Suprapubic skin (tissue), 4 donors: Measurements from ENCODE around the gene SLC4A8. TPM values are rescaled to one million over a fixed set of nuclear protein-coding genes. Genes with fewer than 3 reads are reported as not detected.
"Not testable (repeated sequence)": the region's sequence is repeated elsewhere in the genome, so short reads cannot be mapped to it uniquely, and the experiment has no call there.

Experiments
- DNase-seq, 2 donors: peaks; one replicate each; pipeline ENCODE4 v3.0.0-alpha.2; 2019; ENCODE audit warnings: low spot score in 2 of 2
- H3K27ac ChIP-seq: fragments of 200-600 bp; sonication (generic); one replicate; pipeline ENCODE4 v1.5.1; 2019
- H3K27me3 ChIP-seq: fragments of 200-600 bp; sonication (generic); one replicate; pipeline ENCODE4 v1.5.1; 2019
- H3K36me3 ChIP-seq: fragments of 200-600 bp; sonication (generic); one replicate; pipeline ENCODE4 v1.5.1; 2019
- H3K4me1 ChIP-seq: fragments of 200-600 bp; sonication (generic); one replicate; pipeline ENCODE4 v1.5.1; 2019
- H3K4me3 ChIP-seq: fragments of 200-600 bp; sonication (generic); one replicate; pipeline ENCODE4 v1.5.1; 2019; ENCODE audit warnings: mild to moderate bottlenecking
- H3K9me3 ChIP-seq: fragments of 200-600 bp; sonication (generic); one replicate; pipeline ENCODE4 v1.5.1; 2019
- EP300 ChIP-seq: sonication (generic); formaldehyde crosslinking; IDR thresholded peaks from one replicate; pipeline ENCODE4 v1.6.1; 2017; ENCODE audit warnings: antibody characterized with exemption
- POLR2A ChIP-seq, 2 donors: fragments of 450-650 bp; IDR thresholded peaks; one replicate each; pipeline ENCODE4 v1.6.1; 2017; ENCODE audit warnings: antibody characterized with exemption in 2 of 2, mild to moderate bottlenecking in 2 of 2, moderate library complexity in 2 of 2
- POLR2AphosphoS5 ChIP-seq, 3 donors: sonication (generic); formaldehyde crosslinking; IDR thresholded peaks; one replicate each; pipeline ENCODE4 v1.6.1; 2017; ENCODE audit warnings: antibody characterized with exemption in 3 of 3
- WGBS: methylation state at CpG from one replicate; pipeline ENCODE4 v1.1.5; 2018; 5-methylcytosine and 5-hydroxymethylcytosine counted together
- total RNA-seq, 4 donors: library from RNA; depleted of rRNA; stranded (reverse); fragments of >200 nt; gene quantifications; one replicate each; pipeline ENCODE4 v1.1.0, GENCODE V29; 2016
- TF ChIP-seq, protein P1 (sequence below), 2 donors: fragments of 200-600 bp in 1 of 2; fragments of 450-650 bp in 1 of 2; sonication (generic) in 1 of 2; IDR thresholded peaks; one replicate each; pipeline ENCODE4 v1.5.1; 2016 to 2019; ENCODE audit warnings: antibody characterized with exemption in 2 of 2, mild to moderate bottlenecking in 1 of 2, moderate library complexity in 1 of 2

SLC4A8 gene
- total RNA-seq, 4 donors from 2014 or later, result 1.1 to 2.2 TPM; not detected in 2

DNA sequence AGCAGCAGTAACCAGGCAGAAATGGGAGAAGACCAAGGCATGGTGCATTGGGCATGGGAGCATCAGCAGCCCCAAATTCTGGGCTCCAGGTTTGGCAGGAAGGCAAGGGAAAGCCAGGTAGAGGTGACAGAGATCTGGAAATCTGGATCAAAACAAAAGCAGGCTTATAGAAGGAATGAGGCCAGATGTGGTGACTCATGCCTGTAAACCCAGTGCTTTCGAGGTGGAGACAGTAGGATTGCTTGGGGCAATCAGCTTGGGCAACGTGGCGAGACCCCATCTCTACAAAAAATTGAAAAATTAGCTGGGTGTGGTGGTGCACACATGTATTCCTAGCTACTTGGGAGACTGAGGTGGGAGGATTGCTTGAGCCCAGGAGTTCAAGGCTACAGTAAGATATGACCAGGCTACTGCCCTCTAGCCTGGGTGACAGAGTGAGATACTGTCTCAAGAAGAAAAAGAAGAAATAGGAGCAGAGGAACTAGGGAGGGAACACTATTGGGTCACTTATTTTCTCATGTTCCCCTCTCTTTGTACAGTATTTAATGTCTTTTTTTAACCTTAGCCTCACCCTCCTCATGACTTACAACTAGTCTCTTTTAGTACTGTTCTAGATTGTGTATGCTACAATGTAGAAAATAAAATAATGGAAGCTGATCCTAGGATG is 25.1 kb downstream of the SLC4A8 start:
- no peaks in the 10 kb centered on the region for H3K36me3 ChIP-seq
- no peak for TF ChIP-seq EP300
- TF ChIP-seq POLR2AphosphoS5 (IDR thresholded peaks at IDR 0.05), result no peak
- TF ChIP-seq, protein P1, sequence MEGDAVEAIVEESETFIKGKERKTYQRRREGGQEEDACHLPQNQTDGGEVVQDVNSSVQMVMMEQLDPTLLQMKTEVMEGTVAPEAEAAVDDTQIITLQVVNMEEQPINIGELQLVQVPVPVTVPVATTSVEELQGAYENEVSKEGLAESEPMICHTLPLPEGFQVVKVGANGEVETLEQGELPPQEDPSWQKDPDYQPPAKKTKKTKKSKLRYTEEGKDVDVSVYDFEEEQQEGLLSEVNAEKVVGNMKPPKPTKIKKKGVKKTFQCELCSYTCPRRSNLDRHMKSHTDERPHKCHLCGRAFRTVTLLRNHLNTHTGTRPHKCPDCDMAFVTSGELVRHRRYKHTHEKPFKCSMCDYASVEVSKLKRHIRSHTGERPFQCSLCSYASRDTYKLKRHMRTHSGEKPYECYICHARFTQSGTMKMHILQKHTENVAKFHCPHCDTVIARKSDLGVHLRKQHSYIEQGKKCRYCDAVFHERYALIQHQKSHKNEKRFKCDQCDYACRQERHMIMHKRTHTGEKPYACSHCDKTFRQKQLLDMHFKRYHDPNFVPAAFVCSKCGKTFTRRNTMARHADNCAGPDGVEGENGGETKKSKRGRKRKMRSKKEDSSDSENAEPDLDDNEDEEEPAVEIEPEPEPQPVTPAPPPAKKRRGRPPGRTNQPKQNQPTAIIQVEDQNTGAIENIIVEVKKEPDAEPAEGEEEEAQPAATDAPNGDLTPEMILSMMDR (IDR thresholded peaks at IDR 0.05), result no peak
- TF ChIP-seq POLR2A (IDR thresholded peaks at IDR 0.05), result no peak
- 43% methylated on average over 3 of the region's 3 CpGs for WGBS

DNA sequence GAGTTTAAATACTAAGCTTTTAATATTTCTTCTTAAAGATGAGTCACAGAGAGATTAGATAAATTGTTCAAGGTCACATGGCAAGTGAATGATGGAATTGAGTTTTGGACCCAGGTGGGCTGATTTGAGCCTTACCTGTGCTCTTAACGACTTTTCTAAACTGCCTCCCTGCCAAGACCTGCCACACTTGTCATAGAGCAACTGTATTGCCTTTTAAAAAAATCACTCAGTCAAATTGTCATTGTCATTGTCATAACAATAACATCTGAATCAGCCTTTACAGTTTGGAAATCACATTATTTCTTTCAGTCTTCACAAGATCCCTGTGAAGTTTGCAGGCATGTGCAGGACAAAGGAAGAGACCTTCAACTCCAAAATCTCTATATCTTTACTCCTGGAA is 25.7 kb downstream of the SLC4A8 start:
- no peak for DNase-seq
- 44% methylated on average over 1 of the region's 1 CpG for WGBS
- Histone ChIP-seq H3K36me3 (no peaks in the 10 kb centered on the region), H3K4me3 (no peak overlapping the region), H3K27me3 (peaks cover 3% of the 10 kb centered on the region), H3K4me1 (no peaks in the 10 kb centered on the region), H3K27ac (no peak overlapping the region), H3K9me3 (no peaks in the 10 kb centered on the region)
- TF ChIP-seq POLR2AphosphoS5 (IDR thresholded peaks at IDR 0.05) (no peak), POLR2A (IDR thresholded peaks at IDR 0.05) (no peak), EP300 (no peak)
- TF ChIP-seq, protein P1 (IDR thresholded peaks at IDR 0.05), result no peak

More for the DNA sequence above, 25.1 kb downstream of the SLC4A8 start:
- no peak overlapping the region for H3K4me3 ChIP-seq
- H3K9me3 ChIP-seq, result no peaks in the 10 kb centered on the region
- H3K27ac ChIP-seq, result no peak overlapping the region
- H3K27me3 ChIP-seq, result peaks cover 3% of the 10 kb centered on the region
- no peaks in the 10 kb centered on the region for H3K4me1 ChIP-seq
- DNase-seq, result no peak

DNA sequence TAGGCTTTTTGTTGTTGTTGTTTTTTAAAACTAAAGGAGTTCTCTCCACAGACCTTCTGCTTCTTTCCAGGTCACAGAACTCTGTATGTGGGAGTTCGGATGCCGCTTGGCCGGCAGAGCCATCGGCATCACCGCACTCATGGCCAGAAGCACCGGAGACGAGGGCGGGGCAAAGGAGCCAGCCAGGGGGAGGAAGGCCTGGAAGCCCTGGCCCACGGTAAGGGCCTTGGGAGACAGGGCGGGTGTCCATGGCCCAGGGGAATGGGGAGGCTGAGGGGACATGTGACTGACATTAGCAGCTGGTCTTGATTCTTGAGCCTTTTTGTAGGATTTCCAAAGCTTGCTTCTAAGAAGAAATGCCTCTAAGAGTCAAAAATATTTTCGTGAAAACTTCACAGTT is 26.2 kb downstream of the SLC4A8 start:
- DNase-seq, result no peak
- no peak overlapping the region for H3K4me3 ChIP-seq
- TF ChIP-seq, protein P1 (IDR thresholded peaks at IDR 0.05), result no peak
- TF ChIP-seq POLR2A (IDR thresholded peaks at IDR 0.05) (no peak), POLR2AphosphoS5 (IDR thresholded peaks at IDR 0.05) (no peak), EP300 (no peak)
- H3K27me3 ChIP-seq, result peaks cover 3% of the 10 kb centered on the region
- WGBS, result 93% methylated on average over 11 of the region's 11 CpGs
- H3K36me3 ChIP-seq, result no peaks in the 10 kb centered on the region
- no peak overlapping the region for H3K27ac ChIP-seq
- no peaks in the 10 kb centered on the region for H3K4me1 ChIP-seq
- no peaks in the 10 kb centered on the region for H3K9me3 ChIP-seq

DNA sequence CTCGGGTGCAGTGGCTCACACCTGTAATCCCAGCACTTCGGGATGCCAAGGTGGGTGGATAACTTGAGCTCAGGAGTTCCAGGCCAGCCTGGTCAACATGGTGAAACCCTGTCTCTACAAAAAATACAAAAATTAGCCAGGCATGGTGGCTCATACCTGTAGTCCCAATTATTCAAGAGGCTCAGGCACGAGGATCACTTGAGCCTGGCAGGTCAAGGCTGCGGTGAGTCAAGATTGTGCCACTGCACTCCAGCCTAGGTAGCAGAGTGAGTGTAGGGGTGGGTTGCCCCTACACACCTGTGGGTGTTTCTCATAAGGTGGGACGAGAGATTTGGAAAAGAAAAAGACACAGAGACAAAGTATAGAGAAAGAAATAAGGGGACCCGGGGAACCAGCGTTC is 29.4 kb downstream of the SLC4A8 start:
- not testable (repeated sequence) for H3K36me3 ChIP-seq, DNase-seq, H3K9me3 ChIP-seq, H3K27me3 ChIP-seq, H3K4me3 ChIP-seq, H3K27ac ChIP-seq, H3K4me1 ChIP-seq
- WGBS, result 91% methylated on average over 7 of the region's 7 CpGs

DNA sequence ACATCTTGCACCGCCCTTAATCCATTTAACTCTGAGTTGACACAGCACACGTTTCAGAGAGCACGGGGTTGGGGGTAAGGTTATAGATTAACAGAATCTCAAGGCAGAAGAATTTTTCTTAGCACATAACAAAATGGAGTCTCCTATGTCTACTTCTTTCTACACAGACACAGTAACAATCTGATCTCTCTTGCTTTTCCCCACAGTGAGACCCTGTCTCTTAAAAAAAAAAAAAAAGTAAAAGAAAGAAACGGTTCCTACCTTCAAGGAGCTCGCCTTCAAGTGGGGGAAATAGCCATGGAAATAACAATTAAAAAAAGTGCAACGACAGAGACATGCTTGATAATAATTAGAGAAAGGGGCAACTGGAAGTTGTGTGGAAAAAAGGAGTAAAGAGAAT is 30.4 kb downstream of the SLC4A8 start:
- not testable (repeated sequence) for H3K27me3 ChIP-seq, H3K36me3 ChIP-seq, H3K4me1 ChIP-seq, DNase-seq, H3K9me3 ChIP-seq, H3K4me3 ChIP-seq, H3K27ac ChIP-seq
- WGBS, result 84% methylated on average over 3 of the region's 6 CpGs

DNA sequence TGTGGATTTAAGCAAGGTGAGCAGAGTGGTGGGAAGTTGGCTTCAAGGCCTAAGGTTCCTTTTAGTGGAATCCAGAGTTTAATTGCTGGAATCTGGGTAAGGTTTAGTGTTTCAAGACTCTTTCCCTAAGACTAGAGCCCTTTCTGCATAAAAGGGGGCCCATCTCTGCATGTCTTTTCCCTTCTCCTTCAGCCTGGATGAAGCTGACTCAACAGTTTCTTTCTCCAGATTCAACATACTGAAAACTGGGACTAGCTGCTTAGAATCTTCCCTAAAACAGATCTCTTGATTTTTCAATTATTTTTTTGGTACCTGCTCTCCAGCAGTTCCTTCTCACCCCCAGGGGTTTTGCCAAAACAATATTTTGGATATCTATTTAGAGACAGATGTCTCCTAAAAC is 34.0 kb downstream of the SLC4A8 start:
- DNase-seq, result no peak
- Histone ChIP-seq H3K9me3 (no peaks in the 10 kb centered on the region), H3K4me1 (no peaks in the 10 kb centered on the region), H3K27ac (no peak overlapping the region), H3K4me3 (no peak overlapping the region), H3K27me3 (no peaks in the 10 kb centered on the region), H3K36me3 (no peaks in the 10 kb centered on the region)
- TF ChIP-seq EP300, result no peak
- no peak for TF ChIP-seq POLR2A (IDR thresholded peaks at IDR 0.05)
- no peak for TF ChIP-seq POLR2AphosphoS5 (IDR thresholded peaks at IDR 0.05)
- TF ChIP-seq, protein P1 (IDR thresholded peaks at IDR 0.05), result no peak
